Astrocyte of the spinal cord (primary cell): Measurements from ENCODE around the gene SPPL3.

Source experiments
- DNase-seq: peaks from one replicate; pipeline ENCODE4 v3.0.0; 2011; ENCODE audit warnings: low read depth, low spot score
- H3K4me3 ChIP-seq: 2 replicates; pipeline ENCODE4 v1.5.1; 2011; ENCODE audit warnings: low read depth, mild to moderate bottlenecking, low read length, moderate library complexity
- CTCF ChIP-seq: IDR thresholded peaks from 2 replicates; pipeline ENCODE4 v1.5.1; 2012; ENCODE audit warnings: low read depth, mild to moderate bottlenecking, low read length, inconsistent platforms
- in situ Hi-C: cut with HindIII; loops from 2 replicates; pipeline ENCODE4 v1.10.0; 2017; ENCODE audit warnings: low sequenced_read_pairs

SPPL3 gene

GRCh38 chr12:120790114-120790513 is 114.0 kb downstream of the SPPL3 start:
- in situ Hi-C loops, result no loop called here

GRCh38 chr12:120787889-120788288 is 116.3 kb downstream of the SPPL3 start:
- in situ Hi-C loops, result no loop called here
- no peak for TF ChIP-seq CTCF
- H3K4me3 ChIP-seq, result no peak overlapping the region
- no peak for DNase-seq

More at GRCh38 chr12:120790114-120790513, 114.0 kb downstream of the SPPL3 start:
- H3K4me3 ChIP-seq, result no peak overlapping the region
- no peak for TF ChIP-seq CTCF
- DNase-seq, result no peak

GRCh38 chr12:120784804-120785203 is 119.4 kb downstream of the SPPL3 start:
- H3K4me3 ChIP-seq, result no peak overlapping the region
- in situ Hi-C loops, result no loop called here
- no peak for TF ChIP-seq CTCF
- no peak for DNase-seq

- TF ChIP-seq CTCF, result no peak
- peak; percentile 71 for DNase-seq
- H3K4me3 ChIP-seq, result no peak overlapping the region
- in situ Hi-C loops, result no loop called here
These were observed 121.0 kb downstream of the SPPL3 start for GRCh38 chr12:120783197-120783596.

- no peak for DNase-seq
- no peak for TF ChIP-seq CTCF
- in situ Hi-C loops, result no loop called here
- no peak overlapping the region for H3K4me3 ChIP-seq
These were observed 128.2 kb downstream of the SPPL3 start for GRCh38 chr12:120775862-120776552.

- in situ Hi-C loops, result no loop called here
- no peak for DNase-seq
- H3K4me3 ChIP-seq, result no peak overlapping the region
- TF ChIP-seq CTCF, result no peak
These were observed 129.8 kb downstream of the SPPL3 start for GRCh38 chr12:120774169-120774916.
